ENCODE results near the gene CEP350.

CEP350 gene

DNA sequence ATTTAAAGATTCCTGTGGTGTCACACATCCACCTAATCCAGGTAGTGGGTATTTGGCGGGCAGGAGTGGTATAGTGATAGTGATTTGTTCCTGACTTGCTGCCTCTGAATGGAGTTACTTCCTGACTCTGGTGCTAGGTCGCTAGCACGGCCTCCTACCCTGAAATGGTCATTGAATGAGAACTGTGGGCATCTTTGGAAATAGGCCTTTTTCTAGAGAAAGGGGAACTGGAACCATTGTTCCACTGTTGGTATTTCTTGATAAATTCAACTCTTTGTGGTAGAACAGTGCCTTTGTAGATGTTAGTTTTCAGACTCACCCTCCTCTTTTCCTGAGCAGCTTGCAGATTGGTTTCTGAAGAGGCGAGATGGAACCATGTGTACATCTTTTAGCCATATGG lies 201.6 kb downstream of the CEP350 start:
- no peak for DNase-seq (ENCODE audit: low read depth, low spot score)

- no peak for DNase-seq (ENCODE audit: low read depth, low spot score)
Measured at GRCh38 chr1:180156631-180157091, 202.1 kb downstream of the CEP350 start.

DNA sequence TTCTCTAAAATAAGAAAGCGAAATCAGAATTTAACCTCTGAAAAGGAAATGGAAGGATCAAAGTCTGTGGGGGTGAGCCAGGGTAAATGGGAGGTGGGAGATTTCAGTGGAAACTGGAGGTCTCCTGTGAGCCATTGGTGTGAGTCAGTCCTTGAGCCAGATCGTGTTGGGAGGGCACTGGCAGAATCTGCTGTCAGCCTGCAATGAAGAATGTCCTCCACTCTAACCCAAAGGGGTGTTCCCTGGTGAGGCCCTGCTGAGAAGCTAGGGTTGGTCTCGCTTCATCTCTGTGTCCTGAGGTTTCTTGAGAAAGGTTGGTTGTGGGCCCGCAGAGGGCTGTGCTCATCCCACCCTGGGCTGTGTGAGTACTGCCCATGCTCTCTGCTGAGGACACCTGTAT lies 202.5 kb downstream of the CEP350 start:
- no peak for DNase-seq (ENCODE audit: low read depth, low spot score)

DNA sequence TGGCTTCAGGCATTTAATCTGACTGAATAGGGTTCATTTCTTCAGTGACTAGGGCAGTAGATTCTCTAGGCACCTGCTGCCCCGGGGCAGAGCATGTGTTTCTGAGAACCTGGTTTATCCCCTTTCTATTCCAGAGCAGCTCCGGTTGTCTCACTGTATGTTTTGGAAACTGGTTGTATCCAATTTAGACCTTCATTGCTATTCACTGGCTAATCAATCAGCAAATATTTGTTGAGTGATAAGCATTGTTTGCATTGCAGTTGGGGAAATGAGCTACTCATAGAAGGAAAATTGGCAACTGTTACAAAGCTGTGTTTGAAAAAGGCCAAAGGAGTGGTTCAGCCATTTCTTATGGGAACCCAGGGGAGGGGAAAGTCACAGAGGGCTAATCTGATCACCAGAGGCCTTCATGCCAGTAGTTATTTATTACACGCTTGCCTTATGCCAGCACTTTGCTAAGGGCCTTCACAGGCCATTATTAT lies 203.0 kb downstream of the CEP350 start:
- DNase-seq (ENCODE audit: low read depth, low spot score), result no peak

GRCh38 chr1:180158149-180159147 lies 203.8 kb downstream of the CEP350 start:
- no peak for DNase-seq (ENCODE audit: low read depth, low spot score)

- no peak for DNase-seq (ENCODE audit: low read depth, low spot score)
Measured at GRCh38 chr1:180160357-180160756, 205.7 kb downstream of the CEP350 start.

DNA sequence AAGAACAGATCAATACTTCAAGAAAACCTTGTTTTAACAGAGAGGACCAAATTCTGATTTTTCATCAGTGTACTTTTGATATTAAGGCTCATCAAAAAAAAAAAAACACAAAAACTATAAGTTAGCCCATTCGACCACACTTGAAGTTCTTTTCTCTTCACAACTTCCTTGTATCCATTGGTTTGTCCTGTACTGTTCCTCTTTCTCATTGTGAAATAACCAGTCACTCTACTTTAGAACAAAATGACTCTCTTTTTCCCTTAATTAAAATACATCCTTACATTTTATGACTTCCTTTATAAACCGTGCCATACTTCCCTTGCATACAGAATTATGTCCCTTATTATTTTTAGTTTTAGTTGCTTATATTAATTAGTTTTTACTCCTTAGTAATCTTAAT lies 208.4 kb downstream of the CEP350 start:
- no peak for DNase-seq (ENCODE audit: low read depth, low spot score)

Data from ELF-1 (cell line).